Glutamatergic neuron (in vitro differentiated cells): ENCODE data around the gene TTLL6. TPM values are rescaled to one million over a fixed set of nuclear protein-coding genes. Genes with fewer than 3 reads are reported as not detected.

ENCODE experiments used
- DNase-seq: peaks from one replicate; pipeline ENCODE4 v3.0.0; 2022
- H3K27ac Mint-ChIP-seq: one replicate; pipeline ENCODE4 v1.8.0; 2020; ENCODE audit warnings: mild to moderate bottlenecking, mixed read lengths, inconsistent platforms; ENCODE audit not compliant: unreplicated experiment
- H3K27me3 Mint-ChIP-seq: one replicate; pipeline ENCODE4 v1.8.0; 2020; ENCODE audit warnings: mild to moderate bottlenecking, moderate library complexity, mixed read lengths, inconsistent platforms; ENCODE audit not compliant: unreplicated experiment
- H3K36me3 Mint-ChIP-seq: one replicate; pipeline ENCODE4 v1.8.0; 2020; ENCODE audit warnings: mild to moderate bottlenecking, mixed read lengths, inconsistent platforms; ENCODE audit not compliant: unreplicated experiment
- H3K4me1 Mint-ChIP-seq: one replicate; pipeline ENCODE4 v1.8.0; 2020; ENCODE audit warnings: mild to moderate bottlenecking, low read depth, mixed read lengths, inconsistent platforms; ENCODE audit not compliant: unreplicated experiment
- H3K4me3 Mint-ChIP-seq: one replicate; pipeline ENCODE4 v1.8.0; 2020; ENCODE audit warnings: mild to moderate bottlenecking, mixed read lengths, inconsistent platforms; ENCODE audit not compliant: unreplicated experiment
- H3K9me3 Mint-ChIP-seq: one replicate; pipeline ENCODE4 v1.8.0; 2020; ENCODE audit warnings: mild to moderate bottlenecking, moderate library complexity, mixed read lengths, inconsistent platforms; ENCODE audit not compliant: unreplicated experiment
- total RNA-seq: library from RNA; stranded (reverse); fragmentation: NEBNext Ultra II Directional; extraction: Animal tissue kit (Norgen Biotek cat#: 25700); gene quantifications from one replicate; pipeline ENCODE4 v1.2.1, GENCODE V29; 2021; ENCODE audit not compliant: unreplicated experiment
- TF ChIP-seq, protein P1 (sequence below): fragments of 200-600 bp; sonication (generic); IDR thresholded peaks from one replicate; pipeline ENCODE4 v1.5.0; 2021; ENCODE audit not compliant: partially characterized antibody, unreplicated experiment

The TTLL6 gene
- total RNA-seq, 1 donor from 2014 or later = 35.4 TPM

- H3K4me3 Mint-ChIP-seq = no peak overlapping the region
- TF ChIP-seq, protein P1, sequence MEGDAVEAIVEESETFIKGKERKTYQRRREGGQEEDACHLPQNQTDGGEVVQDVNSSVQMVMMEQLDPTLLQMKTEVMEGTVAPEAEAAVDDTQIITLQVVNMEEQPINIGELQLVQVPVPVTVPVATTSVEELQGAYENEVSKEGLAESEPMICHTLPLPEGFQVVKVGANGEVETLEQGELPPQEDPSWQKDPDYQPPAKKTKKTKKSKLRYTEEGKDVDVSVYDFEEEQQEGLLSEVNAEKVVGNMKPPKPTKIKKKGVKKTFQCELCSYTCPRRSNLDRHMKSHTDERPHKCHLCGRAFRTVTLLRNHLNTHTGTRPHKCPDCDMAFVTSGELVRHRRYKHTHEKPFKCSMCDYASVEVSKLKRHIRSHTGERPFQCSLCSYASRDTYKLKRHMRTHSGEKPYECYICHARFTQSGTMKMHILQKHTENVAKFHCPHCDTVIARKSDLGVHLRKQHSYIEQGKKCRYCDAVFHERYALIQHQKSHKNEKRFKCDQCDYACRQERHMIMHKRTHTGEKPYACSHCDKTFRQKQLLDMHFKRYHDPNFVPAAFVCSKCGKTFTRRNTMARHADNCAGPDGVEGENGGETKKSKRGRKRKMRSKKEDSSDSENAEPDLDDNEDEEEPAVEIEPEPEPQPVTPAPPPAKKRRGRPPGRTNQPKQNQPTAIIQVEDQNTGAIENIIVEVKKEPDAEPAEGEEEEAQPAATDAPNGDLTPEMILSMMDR = no peak
- no peak for DNase-seq
- H3K27ac Mint-ChIP-seq = no peak overlapping the region
- no peaks in the 10 kb centered on the region for H3K4me1 Mint-ChIP-seq
- no peaks in the 10 kb centered on the region for H3K27me3 Mint-ChIP-seq
- H3K36me3 Mint-ChIP-seq = no peaks in the 10 kb centered on the region
- peaks cover 2% of the 10 kb centered on the region for H3K9me3 Mint-ChIP-seq
These were observed 37.9 kb upstream of the TTLL6 start for GRCh38 chr17:48854774-48855476.

GRCh38 chr17:48850792-48851323, 33.8 kb upstream of the TTLL6 start:
- Mint-ChIP-seq H3K4me1 (no peaks in the 10 kb centered on the region), H3K27ac (no peak overlapping the region), H3K4me3 (peak overlapping the region; percentile 23), H3K36me3 (no peaks in the 10 kb centered on the region), H3K27me3 (no peaks in the 10 kb centered on the region), H3K9me3 (peaks cover under 1% of the 10 kb centered on the region)
- DNase-seq = no peak
- TF ChIP-seq, protein P1 = no peak

DNA sequence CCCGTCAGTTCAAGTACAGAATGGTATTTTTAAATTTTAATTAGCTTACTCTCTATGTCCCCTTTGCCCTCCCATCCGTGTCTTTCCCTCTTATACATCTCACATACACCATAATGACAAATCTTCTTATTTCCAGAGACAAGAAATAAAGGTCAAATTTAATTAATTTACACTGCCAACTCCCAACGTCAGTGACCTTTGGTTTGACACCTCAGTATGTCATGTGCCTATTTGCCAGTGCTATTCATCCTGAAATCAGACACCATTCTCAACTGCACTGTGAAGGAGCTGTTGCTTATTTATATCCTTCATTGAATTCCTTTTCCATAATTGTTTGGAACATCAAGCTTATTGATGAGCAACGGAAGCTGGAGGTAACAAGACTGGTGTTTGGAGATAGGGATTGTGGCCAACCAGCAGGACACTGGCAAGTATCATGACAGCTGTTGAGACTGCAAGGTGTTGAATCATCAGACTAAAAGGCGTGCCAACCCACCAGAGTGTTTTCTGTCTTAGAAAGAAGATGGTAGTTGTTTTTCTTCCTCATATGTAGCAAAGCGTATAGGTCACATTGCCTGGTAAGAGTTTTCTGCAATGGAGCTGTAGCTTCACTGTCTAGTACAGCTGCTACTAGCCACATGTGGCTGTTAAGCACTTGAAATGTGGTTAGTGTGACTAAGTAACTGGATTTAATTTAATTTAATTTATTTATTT, 26.3 kb upstream of the TTLL6 start:
- H3K4me3 Mint-ChIP-seq = no peak overlapping the region
- no peaks in the 10 kb centered on the region for H3K27me3 Mint-ChIP-seq
- H3K27ac Mint-ChIP-seq = no peak overlapping the region
- H3K36me3 Mint-ChIP-seq = no peaks in the 10 kb centered on the region
- TF ChIP-seq, protein P1 = no peak
- H3K9me3 Mint-ChIP-seq = peaks cover 2% of the 10 kb centered on the region
- peaks cover 7% of the 10 kb centered on the region for H3K4me1 Mint-ChIP-seq
- no peak for DNase-seq

GRCh38 chr17:48842746-48843145, 25.7 kb upstream of the TTLL6 start:
- Mint-ChIP-seq H3K27me3 (no peaks in the 10 kb centered on the region), H3K4me3 (no peak overlapping the region), H3K4me1 (peaks cover 10% of the 10 kb centered on the region), H3K9me3 (peaks cover 4% of the 10 kb centered on the region), H3K27ac (no peak overlapping the region), H3K36me3 (no peaks in the 10 kb centered on the region)
- no peak for DNase-seq
- TF ChIP-seq, protein P1 = no peak

DNA sequence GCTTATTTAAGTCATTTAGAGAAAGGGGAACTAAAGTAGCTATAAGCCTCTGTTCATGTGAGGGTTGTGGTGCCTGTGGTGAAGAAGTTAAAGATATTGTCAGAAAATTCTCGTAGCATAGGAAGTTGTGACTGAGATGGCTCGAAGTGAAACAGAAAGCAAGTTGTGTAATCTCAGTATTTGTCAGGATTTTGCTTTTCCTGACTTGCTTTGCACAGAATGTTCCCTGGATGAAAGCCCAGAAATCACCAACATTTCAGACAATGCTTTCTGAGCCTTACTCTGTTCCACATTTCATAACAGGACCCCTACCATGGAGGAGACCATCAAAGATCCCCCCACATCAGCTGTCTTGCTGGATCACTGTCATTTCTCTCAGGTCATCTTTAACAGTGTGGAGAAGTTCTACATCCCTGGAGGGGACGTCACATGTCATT, 24.4 kb upstream of the TTLL6 start:
- no peak for DNase-seq
- TF ChIP-seq, protein P1 = no peak
- Mint-ChIP-seq H3K4me1 (peaks cover 13% of the 10 kb centered on the region), H3K27me3 (no peaks in the 10 kb centered on the region), H3K9me3 (peaks cover 4% of the 10 kb centered on the region), H3K36me3 (no peaks in the 10 kb centered on the region), H3K4me3 (no peak overlapping the region), H3K27ac (no peak overlapping the region)
